GM12801 (cell line): ENCODE data around the gene NADSYN1.

Experiments used
- CTCF ChIP-seq: IDR thresholded peaks from one replicate; pipeline ENCODE4 v1.5.1; 2011; ENCODE audit warnings: control low read depth; ENCODE audit not compliant: insufficient read length; ENCODE audit errors: extremely low read depth

Gene NADSYN1

GRCh38 chr11:71448257-71449171 lies 4.5 kb upstream of the NADSYN1 start, which contains the start of gene DHCR7:
Gene DHCR7, minus strand, starts transcription at chr11:71448393. Its CDS starts 3,441 bp downstream, at chr11:71444952.
- no peak for TF ChIP-seq CTCF

GRCh38 chr11:71449596-71449995 lies 3.4 kb upstream of the NADSYN1 start:
- no peak for TF ChIP-seq CTCF

GRCh38 chr11:71450507-71450906 lies 2.5 kb upstream of the NADSYN1 start:
- TF ChIP-seq CTCF: no peak

GRCh38 chr11:71450939-71451338 lies 2.1 kb upstream of the NADSYN1 start:
- no peak for TF ChIP-seq CTCF

- TF ChIP-seq CTCF: no peak
Observed at GRCh38 chr11:71451596-71452198, 1.3 kb upstream of the NADSYN1 start.

- TF ChIP-seq CTCF: no peak
Observed at GRCh38 chr11:71452199-71453036, 585 bp upstream of the NADSYN1 start.

- TF ChIP-seq CTCF: no peak
Observed at GRCh38 chr11:71453918-71454304, 908 bp downstream of the NADSYN1 start.
